Gastrocnemius medialis (tissue), 4 donors: ENCODE data around the gene FCRL2.

Experiments used
- POLR2A ChIP-seq, 2 donors: fragments of 450-650 bp; IDR thresholded peaks; one replicate each; pipeline ENCODE4 v1.6.1; 2017; ENCODE audit warnings: antibody characterized with exemption in 2 of 2, mild to moderate bottlenecking in 2 of 2, moderate library complexity in 2 of 2
- TF ChIP-seq, protein P1 (sequence below), 5 experiments: fragments of 450-650 bp in 3 of 5; fragments of 200-600 bp in 2 of 5; sonication (generic) in 2 of 5; IDR thresholded peaks in 4 of 5; conservative IDR thresholded peaks in 1 of 5; 1 replicate in 4 of 5; 2 replicates in 1 of 5; pipeline ENCODE4 v1.5.1; 2016 to 2019; ENCODE audit warnings: antibody characterized with exemption in 5 of 5, mild to moderate bottlenecking in 3 of 5, moderate library complexity in 3 of 5

DNA sequence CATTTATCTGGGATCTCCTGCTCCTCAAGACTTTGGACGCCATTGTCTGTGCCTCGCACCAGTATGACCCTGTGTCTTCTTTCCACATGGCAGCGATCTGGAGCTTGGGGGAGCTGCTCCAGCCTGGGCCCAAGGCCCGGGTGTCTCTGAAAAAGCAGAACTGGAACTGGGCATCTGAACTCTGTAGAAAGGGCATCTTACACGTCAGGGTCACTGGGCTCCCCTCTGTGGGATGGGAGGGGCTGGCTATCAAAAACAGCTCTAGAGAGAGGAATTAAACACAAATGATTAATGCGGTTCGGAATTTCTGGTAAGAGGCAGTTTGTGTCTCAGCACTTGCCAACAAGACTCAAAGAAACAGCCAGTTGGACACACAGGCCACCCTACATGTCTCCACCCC is 26.9 kb upstream of the FCRL2 start:
- TF ChIP-seq, protein P1, sequence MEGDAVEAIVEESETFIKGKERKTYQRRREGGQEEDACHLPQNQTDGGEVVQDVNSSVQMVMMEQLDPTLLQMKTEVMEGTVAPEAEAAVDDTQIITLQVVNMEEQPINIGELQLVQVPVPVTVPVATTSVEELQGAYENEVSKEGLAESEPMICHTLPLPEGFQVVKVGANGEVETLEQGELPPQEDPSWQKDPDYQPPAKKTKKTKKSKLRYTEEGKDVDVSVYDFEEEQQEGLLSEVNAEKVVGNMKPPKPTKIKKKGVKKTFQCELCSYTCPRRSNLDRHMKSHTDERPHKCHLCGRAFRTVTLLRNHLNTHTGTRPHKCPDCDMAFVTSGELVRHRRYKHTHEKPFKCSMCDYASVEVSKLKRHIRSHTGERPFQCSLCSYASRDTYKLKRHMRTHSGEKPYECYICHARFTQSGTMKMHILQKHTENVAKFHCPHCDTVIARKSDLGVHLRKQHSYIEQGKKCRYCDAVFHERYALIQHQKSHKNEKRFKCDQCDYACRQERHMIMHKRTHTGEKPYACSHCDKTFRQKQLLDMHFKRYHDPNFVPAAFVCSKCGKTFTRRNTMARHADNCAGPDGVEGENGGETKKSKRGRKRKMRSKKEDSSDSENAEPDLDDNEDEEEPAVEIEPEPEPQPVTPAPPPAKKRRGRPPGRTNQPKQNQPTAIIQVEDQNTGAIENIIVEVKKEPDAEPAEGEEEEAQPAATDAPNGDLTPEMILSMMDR (IDR thresholded peaks at IDR 0.05 in 4 of 5, conservative IDR thresholded peaks at IDR 0.05 in 1 of 5): no peak
- no peak for TF ChIP-seq POLR2A (IDR thresholded peaks at IDR 0.05)
